Thymus (tissue), 11 donors: ENCODE results near the gene ANKHD1. TPM values are rescaled to one million over a fixed set of nuclear protein-coding genes. Genes with fewer than 3 reads are reported as not detected.

Source experiments
- DNase-seq, 9 donors: peaks; one replicate each; pipeline ENCODE4 v3.0.0-alpha.2; 2013; ENCODE audit warnings: low spot score in 9 of 9, low read depth in 6 of 9, missing footprints in 1 of 9
- H3K27ac ChIP-seq, 2 donors: one replicate each; pipeline ENCODE4 v1.5.1; 2013; ENCODE audit warnings: control low read depth in 1 of 2, low read depth in 1 of 2, low read length in 1 of 2, mild to moderate bottlenecking in 1 of 2, moderate library complexity in 1 of 2
- H3K27me3 ChIP-seq, 2 donors: one replicate each; pipeline ENCODE4 v1.5.1; 2013; ENCODE audit warnings: low read length in 1 of 2; ENCODE audit not compliant: control insufficient read depth in 2 of 2, insufficient read depth in 1 of 2
- H3K36me3 ChIP-seq, 2 donors: one replicate each; pipeline ENCODE4 v1.5.1; 2013; ENCODE audit warnings: low read length in 1 of 2, mild to moderate bottlenecking in 1 of 2, moderate library complexity in 1 of 2; ENCODE audit not compliant: control insufficient read depth in 2 of 2, insufficient read depth in 2 of 2
- H3K4me1 ChIP-seq, 2 donors: one replicate each; pipeline ENCODE4 v1.5.1; 2013; ENCODE audit warnings: low read length in 2 of 2; ENCODE audit not compliant: control insufficient read depth in 2 of 2, insufficient read depth in 2 of 2
- H3K4me3 ChIP-seq, 2 donors: one replicate each; pipeline ENCODE4 v1.5.1; 2013; ENCODE audit warnings: low read length in 2 of 2, control low read depth in 1 of 2, mild to moderate bottlenecking in 1 of 2
- H3K9me3 ChIP-seq, 2 donors: one replicate each; pipeline ENCODE4 v1.5.1; 2013; ENCODE audit warnings: low read length in 1 of 2, mild to moderate bottlenecking in 1 of 2; ENCODE audit not compliant: control insufficient read depth in 2 of 2, insufficient read depth in 1 of 2
- WGBS: extraction: QIAGEN DNeasy Blood & Tissue Kit; methylation state at CpG from one replicate; pipeline ENCODE4 v1.1.7; 2013; 5-methylcytosine and 5-hydroxymethylcytosine counted together
- polyA plus RNA-seq: library from polyadenylated mRNA; stranded (reverse); fragments of 200-250 nt; gene quantifications from one replicate; pipeline ENCODE4 v1.2.3, GENCODE V29; 2013
- total RNA-seq: library from RNA; stranded (reverse); fragments of 120-200 nt; gene quantifications from one replicate; pipeline ENCODE4 v1.2.4, GENCODE V29; 2013
- donor health status: healthy.

The ANKHD1 gene
- total and polyA plus RNA-seq, 2 donors, result 37.4 to 60.1 TPM

DNA sequence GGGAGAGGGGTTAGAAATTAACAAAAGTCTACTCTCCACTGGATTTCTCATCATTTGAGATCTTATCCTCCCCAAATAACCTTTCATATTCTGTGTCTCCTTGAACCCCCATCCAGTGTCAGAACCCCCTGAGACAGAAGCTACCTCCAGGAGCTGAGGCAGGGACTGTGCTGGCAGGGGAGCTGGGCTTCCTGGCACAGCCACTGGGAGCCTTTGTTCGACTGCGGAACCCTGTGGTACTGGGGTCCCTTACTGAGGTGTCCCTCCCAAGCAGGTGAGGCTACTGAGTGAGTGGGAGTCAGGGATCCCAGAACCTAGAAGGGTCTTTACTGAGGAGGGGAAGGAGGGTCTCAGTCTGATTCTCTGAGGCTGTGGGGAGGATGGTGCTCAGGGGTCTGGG, 39.7 kb upstream of the ANKHD1 start:
- Histone ChIP-seq H3K9me3 (peaks cover 0 to 6% of the 10 kb centered on the region in 2 donors), H3K27ac (no peak overlapping the region), H3K27me3 (peaks cover 0 to 8% of the 10 kb centered on the region in 2 donors), H3K4me3 (no peak overlapping the region), H3K36me3 (no peaks in the 10 kb centered on the region), H3K4me1 (peaks cover 0 to 16% of the 10 kb centered on the region in 2 donors)
- 100% methylated on average over 2 of the region's 2 CpGs for WGBS
- DNase-seq, result no peak

DNA sequence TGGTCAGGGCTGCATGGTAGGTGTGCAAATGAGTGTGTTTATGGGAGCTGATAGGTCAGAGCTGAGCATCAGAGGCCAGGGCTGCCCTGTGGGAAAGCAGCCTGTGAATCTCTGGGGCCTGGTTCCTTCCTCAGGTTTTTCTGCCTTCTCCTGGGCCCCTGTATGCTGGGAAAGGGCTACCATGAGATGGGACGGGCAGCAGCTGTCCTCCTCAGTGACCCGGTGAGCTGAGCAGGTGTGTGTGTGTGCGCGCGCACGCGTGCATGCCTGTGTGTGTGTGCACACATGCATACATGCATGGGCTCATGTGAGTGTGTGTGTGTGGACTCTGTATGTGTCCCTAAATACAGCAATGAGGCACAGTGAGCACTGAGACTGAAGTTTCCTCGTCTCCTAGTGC, 39.3 kb upstream of the ANKHD1 start:
- Histone ChIP-seq H3K27ac (no peak overlapping the region), H3K4me3 (no peak overlapping the region), H3K36me3 (no peaks in the 10 kb centered on the region), H3K9me3 (peaks cover 0 to 4% of the 10 kb centered on the region in 2 donors), H3K4me1 (peaks cover 0 to 12% of the 10 kb centered on the region in 2 donors), H3K27me3 (peaks cover 0 to 8% of the 10 kb centered on the region in 2 donors)
- 94% methylated on average over 8 of the region's 8 CpGs for WGBS
- DNase-seq, result no peak

DNA sequence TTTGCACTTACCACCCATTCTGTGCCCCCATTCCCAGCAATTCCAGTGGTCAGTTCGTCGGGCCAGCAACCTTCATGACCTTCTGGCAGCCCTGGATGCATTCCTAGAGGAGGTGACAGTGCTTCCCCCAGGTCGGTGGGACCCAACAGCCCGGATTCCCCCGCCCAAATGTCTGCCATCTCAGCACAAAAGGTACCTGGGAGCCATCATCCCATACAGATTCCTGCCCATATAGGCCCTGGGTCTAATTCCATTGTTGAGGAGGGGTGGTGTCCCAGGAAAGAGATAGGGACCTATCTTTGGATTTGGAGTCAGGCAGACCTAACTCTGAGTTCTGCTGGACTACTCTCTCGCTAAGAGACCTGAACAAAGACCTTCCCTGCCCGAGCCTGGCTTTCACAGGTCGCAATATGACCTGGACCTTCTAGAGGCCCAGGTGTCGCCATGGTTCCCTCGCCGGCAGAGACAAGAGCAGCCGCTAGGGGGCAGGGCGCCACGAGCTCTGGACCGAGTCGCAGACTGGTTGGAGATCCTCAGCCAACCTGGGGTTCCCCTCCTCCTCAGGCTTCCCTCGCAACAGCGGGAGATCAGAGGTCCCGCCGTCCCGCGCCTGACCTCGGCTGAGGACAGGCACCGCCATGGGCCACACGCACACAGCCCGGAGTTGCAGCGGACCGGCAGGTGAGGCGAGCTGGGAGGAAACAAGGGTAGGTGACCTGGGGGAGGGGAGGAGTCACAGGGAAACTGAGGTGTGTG, 38.6 kb upstream of the ANKHD1 start:
- Histone ChIP-seq H3K4me1 (peaks cover 0 to 5% of the 10 kb centered on the region in 2 donors), H3K9me3 (no peaks in the 10 kb centered on the region), H3K27ac (no peak overlapping the region), H3K36me3 (no peaks in the 10 kb centered on the region), H3K4me3 (peak overlapping the region; percentile 14 to 25), H3K27me3 (peaks cover 0 to 6% of the 10 kb centered on the region in 2 donors)
- DNase-seq, result peak in 6 of 9 donors; percentile 52 to 78 (median 66)
- WGBS, result 16% methylated on average over 29 of the region's 29 CpGs

DNA sequence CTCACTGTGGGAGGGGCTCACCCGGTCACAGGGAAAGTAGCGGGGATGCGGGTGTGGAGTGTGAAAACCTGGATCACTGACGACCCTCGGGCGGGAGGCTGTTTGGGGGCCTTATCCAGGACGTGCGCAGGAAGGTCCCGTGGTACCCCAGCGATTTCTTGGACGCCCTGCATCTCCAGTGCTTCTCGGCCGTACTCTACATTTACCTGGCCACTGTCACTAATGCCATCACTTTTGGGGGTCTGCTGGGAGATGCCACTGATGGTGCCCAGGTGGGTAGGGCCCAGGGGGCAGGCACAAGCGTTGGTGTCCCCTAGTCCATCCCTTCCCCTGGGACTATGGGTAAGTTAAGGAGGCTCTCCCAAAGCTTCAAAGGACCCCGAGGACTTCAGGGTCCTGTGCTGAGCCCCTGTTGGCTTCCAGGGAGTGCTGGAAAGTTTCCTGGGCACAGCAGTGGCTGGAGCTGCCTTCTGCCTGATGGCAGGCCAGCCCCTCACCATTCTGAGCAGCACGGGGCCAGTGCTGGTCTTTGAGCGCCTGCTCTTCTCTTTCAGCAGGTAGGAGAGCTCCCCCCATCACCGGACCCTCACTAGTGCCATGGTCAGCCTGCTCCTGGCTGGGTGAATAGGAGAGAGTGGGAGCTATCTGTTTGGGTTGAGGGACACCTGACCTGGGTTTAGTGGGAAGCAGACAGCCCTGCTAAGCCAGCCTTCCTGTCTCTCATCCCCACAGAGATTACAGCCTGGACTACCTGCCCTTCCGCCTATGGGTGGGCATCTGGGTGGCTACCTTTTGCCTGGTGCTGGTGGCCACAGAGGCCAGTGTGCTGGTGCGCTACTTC, 37.8 kb upstream of the ANKHD1 start:
- Histone ChIP-seq H3K36me3 (no peaks in the 10 kb centered on the region), H3K4me1 (peaks cover 0 to 5% of the 10 kb centered on the region in 2 donors), H3K27ac (no peak overlapping the region), H3K9me3 (no peaks in the 10 kb centered on the region), H3K4me3 (peak overlapping the region in 1 of 2 donors; percentile 25), H3K27me3 (peaks cover 0 to 5% of the 10 kb centered on the region in 2 donors)
- 73% methylated on average over 20 of the region's 20 CpGs for WGBS
- no peak for DNase-seq

GRCh38 chr5:140364472-140364765, 37.2 kb upstream of the ANKHD1 start:
- peaks cover 0 to 5% of the 10 kb centered on the region in 2 donors for H3K4me1 ChIP-seq
- peaks cover 0 to 5% of the 10 kb centered on the region in 2 donors for H3K27me3 ChIP-seq
- H3K9me3 ChIP-seq, result no peaks in the 10 kb centered on the region
- 97% methylated on average over 3 of the region's 3 CpGs for WGBS
- no peak overlapping the region for H3K4me3 ChIP-seq
- no peak overlapping the region for H3K27ac ChIP-seq
- DNase-seq, result no peak
- H3K36me3 ChIP-seq, result no peaks in the 10 kb centered on the region

- Histone ChIP-seq H3K4me1 (peaks cover 0 to 5% of the 10 kb centered on the region in 2 donors), H3K36me3 (no peaks in the 10 kb centered on the region), H3K27ac (no peak overlapping the region), H3K4me3 (no peak overlapping the region), H3K9me3 (no peaks in the 10 kb centered on the region), H3K27me3 (peaks cover 0 to 5% of the 10 kb centered on the region in 2 donors)
- no peak for DNase-seq
- 70% methylated on average over 3 of the region's 3 CpGs for WGBS
Observed at GRCh38 chr5:140365282-140365681, 36.4 kb upstream of the ANKHD1 start.

- no peak for DNase-seq
- H3K27ac ChIP-seq, result no peak overlapping the region
- H3K36me3 ChIP-seq, result no peaks in the 10 kb centered on the region
- H3K27me3 ChIP-seq, result peaks cover 0 to 5% of the 10 kb centered on the region in 2 donors
- no peaks in the 10 kb centered on the region for H3K9me3 ChIP-seq
- no peak overlapping the region for H3K4me3 ChIP-seq
- 97% methylated on average over 4 of the region's 4 CpGs for WGBS
- peaks cover 0 to 5% of the 10 kb centered on the region in 2 donors for H3K4me1 ChIP-seq
Observed at GRCh38 chr5:140365941-140366340, 35.7 kb upstream of the ANKHD1 start.

DNA sequence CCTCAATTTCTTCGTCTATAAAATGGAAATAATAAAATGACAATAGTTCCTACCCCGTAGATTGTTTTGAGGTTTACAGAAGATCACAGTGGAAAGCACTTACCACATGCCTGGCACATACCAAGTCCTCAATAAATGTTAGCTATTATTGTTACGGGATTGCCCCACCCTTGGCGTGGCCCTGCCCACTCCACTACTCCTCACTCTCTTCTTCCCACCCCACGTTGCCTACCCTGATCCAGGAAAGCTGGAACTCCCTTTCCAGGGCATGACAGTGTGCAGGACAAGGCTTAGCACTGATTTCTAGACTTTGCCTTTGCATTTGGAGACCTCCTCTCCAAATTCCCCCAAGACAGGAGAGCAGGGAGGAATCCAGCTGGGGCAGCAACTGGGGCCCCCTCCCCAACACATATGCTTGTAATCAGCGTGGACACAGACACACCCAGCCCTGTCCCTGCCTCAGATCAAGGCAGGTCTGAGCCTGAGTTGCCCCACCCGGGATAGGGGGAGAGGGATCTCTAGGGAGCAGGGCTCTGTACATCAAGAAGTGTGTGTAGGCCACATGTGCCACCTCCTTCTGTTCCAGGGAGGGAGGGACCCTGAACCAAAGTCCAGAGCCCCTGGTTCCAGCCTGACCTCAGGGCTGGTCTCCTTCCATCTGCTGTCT, 34.9 kb upstream of the ANKHD1 start:
- Histone ChIP-seq H3K9me3 (no peaks in the 10 kb centered on the region), H3K36me3 (no peaks in the 10 kb centered on the region), H3K27ac (no peak overlapping the region), H3K4me1 (peaks cover 0 to 5% of the 10 kb centered on the region in 2 donors), H3K27me3 (peaks cover 0 to 5% of the 10 kb centered on the region in 2 donors), H3K4me3 (no peak overlapping the region)
- WGBS, result 94% methylated on average over 7 of the region's 7 CpGs
- no peak for DNase-seq
